ENCODE results near the gene DHRS2. TPM values are rescaled to one million over a fixed set of nuclear protein-coding genes. Genes with fewer than 3 reads are reported as not detected.

DHRS2 gene
- total RNA-seq, 1 donor from 2014 or later = not detected

DNA sequence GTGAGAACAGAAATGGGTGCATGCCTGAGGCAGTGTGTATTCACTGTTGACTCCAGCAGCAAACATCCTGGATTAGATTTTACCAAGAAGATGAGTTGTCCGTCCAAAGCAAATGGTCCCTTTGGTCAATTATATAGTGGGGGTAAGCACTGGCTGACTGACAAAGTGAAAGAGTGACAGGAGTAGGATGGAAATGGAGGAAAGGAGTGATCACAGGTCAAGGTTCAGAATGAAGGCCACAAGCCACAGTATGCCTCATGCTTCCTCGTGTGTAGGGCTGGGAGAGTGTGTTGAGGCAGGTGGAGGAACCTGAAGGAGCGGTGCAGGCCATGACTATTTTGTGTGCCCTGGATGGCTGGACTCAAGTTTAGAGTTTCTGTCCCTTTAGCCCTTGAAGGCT, 14.3 kb downstream of the DHRS2 start:
- Mint-ChIP-seq H3K4me3 (ENCODE audit: unreplicated experiment) (no peak overlapping the region), H3K4me1 (ENCODE audit: unreplicated experiment) (peaks cover 16% of the 10 kb centered on the region), H3K9me3 (ENCODE audit: unreplicated experiment) (no peaks in the 10 kb centered on the region), H3K27me3 (ENCODE audit: unreplicated experiment) (peaks cover 7% of the 10 kb centered on the region), H3K27ac (ENCODE audit: unreplicated experiment) (no peak overlapping the region), H3K36me3 (ENCODE audit: low read depth, unreplicated experiment) (peaks cover 9% of the 10 kb centered on the region)
- TF ChIP-seq, protein P1, sequence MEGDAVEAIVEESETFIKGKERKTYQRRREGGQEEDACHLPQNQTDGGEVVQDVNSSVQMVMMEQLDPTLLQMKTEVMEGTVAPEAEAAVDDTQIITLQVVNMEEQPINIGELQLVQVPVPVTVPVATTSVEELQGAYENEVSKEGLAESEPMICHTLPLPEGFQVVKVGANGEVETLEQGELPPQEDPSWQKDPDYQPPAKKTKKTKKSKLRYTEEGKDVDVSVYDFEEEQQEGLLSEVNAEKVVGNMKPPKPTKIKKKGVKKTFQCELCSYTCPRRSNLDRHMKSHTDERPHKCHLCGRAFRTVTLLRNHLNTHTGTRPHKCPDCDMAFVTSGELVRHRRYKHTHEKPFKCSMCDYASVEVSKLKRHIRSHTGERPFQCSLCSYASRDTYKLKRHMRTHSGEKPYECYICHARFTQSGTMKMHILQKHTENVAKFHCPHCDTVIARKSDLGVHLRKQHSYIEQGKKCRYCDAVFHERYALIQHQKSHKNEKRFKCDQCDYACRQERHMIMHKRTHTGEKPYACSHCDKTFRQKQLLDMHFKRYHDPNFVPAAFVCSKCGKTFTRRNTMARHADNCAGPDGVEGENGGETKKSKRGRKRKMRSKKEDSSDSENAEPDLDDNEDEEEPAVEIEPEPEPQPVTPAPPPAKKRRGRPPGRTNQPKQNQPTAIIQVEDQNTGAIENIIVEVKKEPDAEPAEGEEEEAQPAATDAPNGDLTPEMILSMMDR (IDR thresholded peaks at IDR 0.05; ENCODE audit: unreplicated experiment) = no peak
- no peak for DNase-seq (ENCODE audit: low spot score)

DNA sequence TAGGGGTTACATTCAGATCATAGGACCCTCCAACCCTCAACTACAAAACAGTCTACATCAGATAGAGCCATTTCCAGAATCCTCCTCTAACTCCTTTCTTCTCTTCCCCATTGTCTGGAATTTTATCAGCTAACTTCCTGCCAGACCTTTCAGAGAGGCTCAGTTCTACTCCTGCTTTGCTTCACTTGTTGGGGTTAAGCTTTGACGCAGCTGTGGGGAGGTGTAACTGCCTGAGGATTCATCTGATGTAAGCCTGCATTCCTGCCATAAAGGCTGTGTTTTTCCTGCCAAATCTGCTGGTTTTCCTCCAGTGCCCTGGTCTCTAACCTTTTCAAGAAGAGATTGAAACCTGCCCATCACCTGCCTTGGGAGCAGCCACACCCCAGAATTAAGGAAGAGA, 16.9 kb downstream of the DHRS2 start:
- H3K27me3 Mint-ChIP-seq (ENCODE audit: unreplicated experiment) = peaks cover 6% of the 10 kb centered on the region

DNA sequence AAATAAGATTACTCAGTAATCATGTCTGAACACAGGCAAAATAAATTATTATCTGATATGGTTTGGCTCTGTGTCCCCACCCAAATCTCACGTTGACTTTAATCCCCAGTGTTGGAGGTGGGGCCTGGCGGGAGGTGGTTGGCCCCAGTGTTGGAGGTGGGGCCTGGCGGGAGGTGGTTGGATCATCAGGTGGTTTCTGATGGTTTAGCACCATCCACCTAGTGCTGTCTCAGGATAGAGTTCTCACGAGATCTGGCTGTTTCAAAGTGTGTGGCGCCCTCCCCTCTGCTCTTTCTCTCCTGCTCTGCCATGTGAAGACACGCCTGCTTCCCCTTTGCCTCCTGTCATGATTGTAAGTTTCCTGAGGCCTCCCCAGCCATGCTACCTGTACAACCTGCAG, 18.1 kb downstream of the DHRS2 start:
- Mint-ChIP-seq H3K9me3 (ENCODE audit: unreplicated experiment) (no peaks in the 10 kb centered on the region), H3K27me3 (ENCODE audit: unreplicated experiment) (peaks cover 2% of the 10 kb centered on the region), H3K4me1 (ENCODE audit: unreplicated experiment) (peaks cover 32% of the 10 kb centered on the region), H3K36me3 (ENCODE audit: low read depth, unreplicated experiment) (no peaks in the 10 kb centered on the region), H3K27ac (ENCODE audit: unreplicated experiment) (no peak overlapping the region), H3K4me3 (ENCODE audit: unreplicated experiment) (peak overlapping the region; percentile 17)
- no peak for DNase-seq (ENCODE audit: low spot score)
- TF ChIP-seq, protein P1 (IDR thresholded peaks at IDR 0.05; ENCODE audit: unreplicated experiment) = no peak

More for the DNA sequence above, 16.9 kb downstream of the DHRS2 start:
- Mint-ChIP-seq H3K9me3 (ENCODE audit: unreplicated experiment) (no peaks in the 10 kb centered on the region), H3K36me3 (ENCODE audit: low read depth, unreplicated experiment) (peaks cover 5% of the 10 kb centered on the region), H3K4me1 (ENCODE audit: unreplicated experiment) (peaks cover 22% of the 10 kb centered on the region), H3K27ac (ENCODE audit: unreplicated experiment) (peak overlapping the region; percentile 59), H3K4me3 (ENCODE audit: unreplicated experiment) (no peak overlapping the region)
- TF ChIP-seq, protein P1 (IDR thresholded peaks at IDR 0.05; ENCODE audit: unreplicated experiment) = no peak
- DNase-seq (ENCODE audit: low spot score) = no peak

DNA sequence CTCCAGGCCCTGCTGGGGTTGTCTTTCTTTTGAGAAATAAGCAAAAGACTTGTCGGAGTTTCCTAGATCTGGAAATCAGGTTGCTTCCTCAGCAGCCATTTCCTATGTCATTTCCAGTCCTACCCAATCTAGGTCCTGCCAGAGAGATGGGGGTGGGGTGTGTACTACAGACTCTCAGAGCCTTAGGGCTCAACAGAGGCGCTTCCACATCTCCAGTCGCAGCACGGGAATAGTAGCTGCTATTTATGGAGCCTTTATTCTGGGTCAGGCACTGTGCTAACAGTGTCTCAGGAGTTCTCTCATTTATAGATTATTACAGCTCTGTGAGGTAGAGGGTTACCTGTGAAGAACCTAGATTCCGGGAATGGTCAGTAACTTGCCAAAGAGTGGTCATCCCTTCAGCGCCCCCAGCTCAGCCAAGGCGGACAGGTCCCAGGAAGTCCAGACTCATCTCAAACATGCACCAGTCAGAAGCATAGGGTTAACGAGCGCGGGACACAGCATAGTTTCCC, 21.9 kb downstream of the DHRS2 start:
- Mint-ChIP-seq H3K4me1 (ENCODE audit: unreplicated experiment) (peaks cover 42% of the 10 kb centered on the region), H3K36me3 (ENCODE audit: low read depth, unreplicated experiment) (no peaks in the 10 kb centered on the region), H3K27ac (ENCODE audit: unreplicated experiment) (peak overlapping the region; percentile 54), H3K4me3 (ENCODE audit: unreplicated experiment) (no peak overlapping the region), H3K27me3 (ENCODE audit: unreplicated experiment) (peaks cover 6% of the 10 kb centered on the region), H3K9me3 (ENCODE audit: unreplicated experiment) (no peaks in the 10 kb centered on the region)
- DNase-seq (ENCODE audit: low spot score) = peak; percentile 17
- TF ChIP-seq, protein P1 (IDR thresholded peaks at IDR 0.05; ENCODE audit: unreplicated experiment) = no peak

DNA sequence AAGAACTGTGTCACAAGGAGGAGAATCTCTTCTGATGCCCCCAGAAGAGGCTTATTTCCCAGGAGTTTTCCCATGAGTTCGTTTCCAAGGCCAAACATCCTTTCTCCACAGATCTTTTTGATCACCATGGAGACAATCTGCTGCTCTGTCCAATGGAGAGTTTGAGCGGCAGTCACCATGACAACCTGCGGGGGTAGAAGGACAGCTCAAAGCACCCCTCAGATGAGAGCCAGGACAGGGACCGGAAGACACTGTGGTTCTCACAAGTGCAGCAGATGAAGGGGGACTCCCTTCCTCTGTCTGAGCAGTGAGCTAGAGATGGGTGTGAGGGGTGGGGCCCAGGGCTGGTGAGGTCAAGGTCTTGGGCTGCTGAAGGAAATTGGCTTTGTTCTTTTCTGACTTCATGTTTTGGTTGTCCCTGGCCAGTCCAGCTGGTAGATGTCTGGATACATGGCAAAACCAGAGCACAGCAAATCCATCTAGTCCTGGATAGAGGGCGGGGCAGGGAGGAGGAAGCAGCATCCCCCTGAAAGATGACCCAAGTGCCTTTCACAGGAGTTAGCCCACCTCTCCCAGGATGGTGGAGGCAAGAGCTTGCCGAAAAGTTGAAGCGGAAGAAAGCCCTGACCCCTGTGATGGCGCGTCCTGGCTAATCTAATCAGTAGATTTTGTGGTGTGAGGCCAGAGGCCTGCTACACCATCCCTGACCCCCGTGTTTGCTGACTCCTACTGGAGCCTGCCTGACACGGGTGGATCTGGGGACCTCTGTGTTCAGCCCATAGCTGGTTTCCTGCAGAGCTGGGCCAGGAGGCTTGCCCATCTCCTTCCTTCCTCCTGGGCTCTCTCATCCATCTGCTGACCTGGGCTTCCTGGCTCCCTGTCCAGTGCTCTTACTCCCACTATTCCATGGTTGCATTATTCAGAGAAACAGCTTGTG, 24.4 kb downstream of the DHRS2 start:
- no peak overlapping the region for H3K4me3 Mint-ChIP-seq (ENCODE audit: unreplicated experiment)
- H3K27ac Mint-ChIP-seq (ENCODE audit: unreplicated experiment) = peak overlapping the region; percentile 16
- DNase-seq (ENCODE audit: low spot score) = no peak
- peaks cover 33% of the 10 kb centered on the region for H3K4me1 Mint-ChIP-seq (ENCODE audit: unreplicated experiment)
- H3K36me3 Mint-ChIP-seq (ENCODE audit: low read depth, unreplicated experiment) = no peaks in the 10 kb centered on the region
- TF ChIP-seq, protein P1 (IDR thresholded peaks at IDR 0.05; ENCODE audit: unreplicated experiment) = no peak
- H3K27me3 Mint-ChIP-seq (ENCODE audit: unreplicated experiment) = peaks cover 7% of the 10 kb centered on the region
- H3K9me3 Mint-ChIP-seq (ENCODE audit: unreplicated experiment) = no peaks in the 10 kb centered on the region

Measured in endothelial cell (in vitro differentiated cells).